HL-60 (cell line): ENCODE results near the gene DLGAP3.

Source experiments
- DNase-seq, 2 experiments: peaks; one replicate each; pipeline ENCODE4 v3.0.0-alpha.2; 2010 to 2020; ENCODE audit warnings: low read depth in 1 of 2, low spot score in 1 of 2
- H3K27ac ChIP-seq: fragments of 250-450 bp; sonication (Bioruptor Pico); replicated peaks from 2 replicates; pipeline ENCODE4 v1.5.1; 2020; ENCODE audit warnings: mild to moderate bottlenecking, moderate library complexity
- H3K27me3 ChIP-seq: fragments of 250-450 bp; sonication (Bioruptor Pico); 2 replicates; pipeline ENCODE4 v1.5.1; 2021; ENCODE audit warnings: mild to moderate bottlenecking, moderate library complexity; ENCODE audit not compliant: insufficient read depth, poor library complexity, severe bottlenecking
- H3K4me3 ChIP-seq: replicated peaks from 2 replicates; pipeline ENCODE4 v1.5.1; 2011; ENCODE audit warnings: mild to moderate bottlenecking, control low read depth, low read length; ENCODE audit not compliant: insufficient read depth
- GABPA ChIP-seq: IDR thresholded peaks from 2 replicates; pipeline ENCODE4 v1.6.1; 2012; ENCODE audit warnings: low read depth
- POLR2AphosphoS5 ChIP-seq: IDR thresholded peaks from 2 replicates; pipeline ENCODE4 v1.6.1; 2012; ENCODE audit warnings: low read depth
- SPI1 ChIP-seq: IDR thresholded peaks from 2 replicates; pipeline ENCODE4 v1.6.1; 2012; ENCODE audit warnings: low read depth, mild to moderate bottlenecking, borderline replicate concordance
- TF ChIP-seq, protein P1 (sequence below): IDR thresholded peaks from 2 replicates; pipeline ENCODE4 v1.6.1; 2012; ENCODE audit warnings: low read depth; ENCODE audit not compliant: insufficient replicate concordance
- TF ChIP-seq, protein P2 (sequence below): IDR thresholded peaks from one replicate; pipeline ENCODE4 v1.5.1; 2011; ENCODE audit warnings: low read length, control low read depth, inconsistent platforms; ENCODE audit not compliant: insufficient read depth

The DLGAP3 gene

GRCh38 chr1:34864759-34865158, 64.7 kb downstream of the DLGAP3 start:
- H3K4me3 ChIP-seq, result no peak overlapping the region
- DNase-seq, result peak; percentile 49 to 67

DNA sequence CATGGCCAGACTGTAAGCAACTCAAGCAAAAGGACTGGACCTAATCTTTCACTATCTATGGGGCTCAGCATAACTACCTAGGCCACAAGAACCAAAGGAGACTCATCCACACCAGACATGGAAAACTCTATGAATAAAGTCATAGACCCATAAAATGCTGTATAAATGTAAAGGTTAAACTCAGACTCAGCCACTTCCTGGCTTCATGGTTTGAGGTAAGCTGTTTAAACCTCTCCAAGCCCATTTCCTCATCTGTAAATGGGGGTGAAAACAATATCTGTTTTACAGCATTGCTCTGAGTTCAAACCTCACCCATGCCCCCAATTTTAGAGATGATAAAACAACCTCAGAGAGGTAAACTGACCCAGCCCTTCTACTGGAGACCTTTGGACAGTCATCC, 65.9 kb downstream of the DLGAP3 start:
- no peak overlapping the region for H3K4me3 ChIP-seq
- TF ChIP-seq, protein P1, sequence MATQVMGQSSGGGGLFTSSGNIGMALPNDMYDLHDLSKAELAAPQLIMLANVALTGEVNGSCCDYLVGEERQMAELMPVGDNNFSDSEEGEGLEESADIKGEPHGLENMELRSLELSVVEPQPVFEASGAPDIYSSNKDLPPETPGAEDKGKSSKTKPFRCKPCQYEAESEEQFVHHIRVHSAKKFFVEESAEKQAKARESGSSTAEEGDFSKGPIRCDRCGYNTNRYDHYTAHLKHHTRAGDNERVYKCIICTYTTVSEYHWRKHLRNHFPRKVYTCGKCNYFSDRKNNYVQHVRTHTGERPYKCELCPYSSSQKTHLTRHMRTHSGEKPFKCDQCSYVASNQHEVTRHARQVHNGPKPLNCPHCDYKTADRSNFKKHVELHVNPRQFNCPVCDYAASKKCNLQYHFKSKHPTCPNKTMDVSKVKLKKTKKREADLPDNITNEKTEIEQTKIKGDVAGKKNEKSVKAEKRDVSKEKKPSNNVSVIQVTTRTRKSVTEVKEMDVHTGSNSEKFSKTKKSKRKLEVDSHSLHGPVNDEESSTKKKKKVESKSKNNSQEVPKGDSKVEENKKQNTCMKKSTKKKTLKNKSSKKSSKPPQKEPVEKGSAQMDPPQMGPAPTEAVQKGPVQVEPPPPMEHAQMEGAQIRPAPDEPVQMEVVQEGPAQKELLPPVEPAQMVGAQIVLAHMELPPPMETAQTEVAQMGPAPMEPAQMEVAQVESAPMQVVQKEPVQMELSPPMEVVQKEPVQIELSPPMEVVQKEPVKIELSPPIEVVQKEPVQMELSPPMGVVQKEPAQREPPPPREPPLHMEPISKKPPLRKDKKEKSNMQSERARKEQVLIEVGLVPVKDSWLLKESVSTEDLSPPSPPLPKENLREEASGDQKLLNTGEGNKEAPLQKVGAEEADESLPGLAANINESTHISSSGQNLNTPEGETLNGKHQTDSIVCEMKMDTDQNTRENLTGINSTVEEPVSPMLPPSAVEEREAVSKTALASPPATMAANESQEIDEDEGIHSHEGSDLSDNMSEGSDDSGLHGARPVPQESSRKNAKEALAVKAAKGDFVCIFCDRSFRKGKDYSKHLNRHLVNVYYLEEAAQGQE, result no peak
- TF ChIP-seq GABPA (no peak), SPI1 (no peak), POLR2AphosphoS5 (no peak)
- TF ChIP-seq, protein P2, sequence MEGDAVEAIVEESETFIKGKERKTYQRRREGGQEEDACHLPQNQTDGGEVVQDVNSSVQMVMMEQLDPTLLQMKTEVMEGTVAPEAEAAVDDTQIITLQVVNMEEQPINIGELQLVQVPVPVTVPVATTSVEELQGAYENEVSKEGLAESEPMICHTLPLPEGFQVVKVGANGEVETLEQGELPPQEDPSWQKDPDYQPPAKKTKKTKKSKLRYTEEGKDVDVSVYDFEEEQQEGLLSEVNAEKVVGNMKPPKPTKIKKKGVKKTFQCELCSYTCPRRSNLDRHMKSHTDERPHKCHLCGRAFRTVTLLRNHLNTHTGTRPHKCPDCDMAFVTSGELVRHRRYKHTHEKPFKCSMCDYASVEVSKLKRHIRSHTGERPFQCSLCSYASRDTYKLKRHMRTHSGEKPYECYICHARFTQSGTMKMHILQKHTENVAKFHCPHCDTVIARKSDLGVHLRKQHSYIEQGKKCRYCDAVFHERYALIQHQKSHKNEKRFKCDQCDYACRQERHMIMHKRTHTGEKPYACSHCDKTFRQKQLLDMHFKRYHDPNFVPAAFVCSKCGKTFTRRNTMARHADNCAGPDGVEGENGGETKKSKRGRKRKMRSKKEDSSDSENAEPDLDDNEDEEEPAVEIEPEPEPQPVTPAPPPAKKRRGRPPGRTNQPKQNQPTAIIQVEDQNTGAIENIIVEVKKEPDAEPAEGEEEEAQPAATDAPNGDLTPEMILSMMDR, result no peak
- H3K27me3 ChIP-seq, result no peaks in the 10 kb centered on the region
- DNase-seq, result no peak
- no peak overlapping the region for H3K27ac ChIP-seq

More at GRCh38 chr1:34864759-34865158, 64.7 kb downstream of the DLGAP3 start:
- Histone ChIP-seq H3K27ac (no peak overlapping the region), H3K27me3 (no peaks in the 10 kb centered on the region)
- TF ChIP-seq, protein P2, result no peak
- peak; percentile 27; the same call in 1 of the 2 replicates for TF ChIP-seq SPI1

- Histone ChIP-seq H3K4me3 (peak within 1 kb of the TSS; percentile 84), H3K27me3 (no peaks in the 10 kb centered on the region)
- DNase-seq, result peak; percentile 89 to 95
Observed at GRCh38 chr1:34859446-34860200, 69.8 kb downstream of the DLGAP3 start, which contains the start of gene SMIM12. TSS of gene SMIM12 (minus strand) at chr1:34859749. CDS start at chr1:34855977, 3,772 bp downstream.

More at GRCh38 chr1:34859446-34860200, 69.8 kb downstream of the DLGAP3 start, which contains the start of gene SMIM12:
- H3K27ac ChIP-seq, result peak within 1 kb of the TSS; percentile 80
- TF ChIP-seq POLR2AphosphoS5, result peak; percentile 91
- TF ChIP-seq, protein P1, result peak; percentile 59
- TF ChIP-seq, protein P2, result peak; percentile 51
- no peak; the same call in 1 of the 2 replicates for TF ChIP-seq SPI1
- peak; percentile 81 for TF ChIP-seq GABPA
